LoVo (cell line): ENCODE data around the gene TRIM41.
"Not testable (repeated sequence)": the region's sequence is repeated elsewhere in the genome, so short reads cannot be mapped to it uniquely, and the experiment has no call there.

Source experiments
- DNase-seq: peaks from one replicate; pipeline ENCODE4 v3.0.0-alpha.2; 2016; ENCODE audit warnings: low spot score

The TRIM41 gene

GRCh38 chr5:181255836-181256578 lies 32.9 kb downstream of the TRIM41 start:
- DNase-seq, result no peak

DNA sequence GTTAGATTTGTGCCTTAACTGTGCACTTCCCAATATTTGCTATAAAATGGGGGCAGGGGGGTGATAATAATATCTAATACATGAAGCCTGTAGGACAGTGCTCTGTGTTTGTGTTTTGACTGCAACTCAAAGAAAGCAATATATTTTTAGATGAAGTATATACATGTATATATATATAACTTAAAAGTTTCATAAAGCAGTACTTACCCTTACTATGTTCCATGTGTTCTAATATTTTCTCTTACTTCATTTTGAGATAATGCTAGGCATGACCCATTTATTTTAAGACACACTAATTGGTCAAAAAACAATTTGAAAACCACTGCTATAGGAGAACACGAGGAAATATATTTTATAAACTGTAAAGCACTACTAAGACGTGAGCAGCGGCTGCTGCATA lies 35.5 kb downstream of the TRIM41 start:
- no peak for DNase-seq

DNA sequence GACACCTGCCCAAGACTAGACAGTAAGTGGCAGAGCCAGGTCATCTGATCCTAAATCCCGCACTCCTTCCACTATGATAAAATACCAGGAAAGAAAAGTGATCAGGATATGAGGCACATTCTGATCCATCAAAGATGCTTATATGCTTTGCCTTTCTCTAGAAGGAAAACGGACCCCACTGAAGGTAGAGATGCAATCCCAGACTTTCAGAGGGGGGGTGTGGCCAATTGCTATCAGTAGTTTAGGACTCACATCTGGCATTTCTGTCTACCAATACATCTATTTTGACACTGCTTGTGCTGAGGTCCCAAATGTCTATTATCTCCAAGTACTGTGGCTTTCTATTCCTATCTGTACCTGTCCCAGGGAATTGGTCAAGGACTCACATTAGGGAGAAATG lies 36.2 kb downstream of the TRIM41 start:
- DNase-seq, result no peak

GRCh38 chr5:181259974-181260719 lies 37.1 kb downstream of the TRIM41 start:
- DNase-seq, result no peak

- DNase-seq, result peak; percentile 93
Observed at GRCh38 chr5:181260720-181261319, 37.7 kb downstream of the TRIM41 start, which contains the start of gene TRIM52. TRIM52 (minus strand) TSS chr5:181261143; CDS start chr5:181260813, 330 bp downstream.

GRCh38 chr5:181261320-181262049 lies 38.4 kb downstream of the TRIM41 start:
- DNase-seq, result peak; percentile 66

- no peak for DNase-seq
Observed at GRCh38 chr5:181263633-181264032, 40.6 kb downstream of the TRIM41 start.

DNA sequence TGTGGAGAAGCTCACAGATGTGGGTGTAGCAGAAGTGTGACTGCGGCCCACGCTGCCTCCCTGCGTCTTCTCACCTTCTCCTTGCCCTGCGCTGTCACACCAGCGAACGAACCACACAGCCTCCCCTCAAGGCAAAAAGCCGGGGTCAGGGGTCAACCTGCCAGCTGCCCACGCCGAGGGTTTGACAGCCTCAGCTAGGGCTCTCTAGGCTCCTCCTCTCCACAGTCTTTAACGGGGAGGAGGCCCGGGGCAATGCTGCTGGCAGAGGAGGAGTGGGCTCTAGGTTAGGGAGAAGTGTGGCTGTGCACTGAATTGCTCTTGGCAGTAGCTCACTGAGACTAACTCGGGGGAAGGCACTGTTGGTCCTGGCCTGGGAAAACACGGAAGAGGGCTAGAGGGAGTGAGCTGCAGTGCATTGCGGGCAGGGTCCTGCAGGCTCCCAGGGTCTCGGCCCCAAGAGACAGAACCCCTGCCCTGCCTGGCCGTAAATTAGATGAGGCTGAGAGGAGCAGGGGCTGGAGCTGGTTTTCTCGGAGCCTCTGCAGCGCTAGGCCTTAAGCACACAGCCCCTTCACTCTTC lies 42.1 kb downstream of the TRIM41 start:
- DNase-seq, result no peak

- DNase-seq, result not testable (repeated sequence)
Observed at GRCh38 chr5:181267291-181267904, 44.3 kb downstream of the TRIM41 start.

GRCh38 chr5:181267907-181268306 lies 44.8 kb downstream of the TRIM41 start:
- DNase-seq, result not testable (repeated sequence)

DNA sequence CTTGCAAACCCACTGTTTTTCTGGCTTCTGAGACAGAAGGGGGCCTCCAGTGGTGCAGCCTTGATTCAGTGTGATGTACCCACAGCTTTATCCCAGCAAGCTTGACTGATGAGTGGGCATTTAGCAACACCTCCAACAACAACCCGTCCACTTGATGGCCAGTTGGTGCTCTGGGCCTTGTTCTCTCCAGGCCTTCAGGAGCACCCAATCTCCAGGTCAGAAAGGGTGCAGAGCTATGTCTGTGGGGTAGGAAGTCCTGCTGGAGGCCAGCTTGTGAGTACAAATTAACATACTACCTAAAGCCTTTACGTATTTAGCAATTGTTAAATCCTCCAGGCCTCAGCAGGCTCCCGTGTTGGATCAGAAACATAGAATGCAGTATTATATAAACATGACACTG lies 48.0 kb downstream of the TRIM41 start:
- no peak for DNase-seq

GRCh38 chr5:181273433-181273744 lies 50.3 kb downstream of the TRIM41 start:
- DNase-seq, result not testable (repeated sequence)

GRCh38 chr5:181280251-181280762 lies 57.2 kb downstream of the TRIM41 start:
- DNase-seq, result no peak

DNA sequence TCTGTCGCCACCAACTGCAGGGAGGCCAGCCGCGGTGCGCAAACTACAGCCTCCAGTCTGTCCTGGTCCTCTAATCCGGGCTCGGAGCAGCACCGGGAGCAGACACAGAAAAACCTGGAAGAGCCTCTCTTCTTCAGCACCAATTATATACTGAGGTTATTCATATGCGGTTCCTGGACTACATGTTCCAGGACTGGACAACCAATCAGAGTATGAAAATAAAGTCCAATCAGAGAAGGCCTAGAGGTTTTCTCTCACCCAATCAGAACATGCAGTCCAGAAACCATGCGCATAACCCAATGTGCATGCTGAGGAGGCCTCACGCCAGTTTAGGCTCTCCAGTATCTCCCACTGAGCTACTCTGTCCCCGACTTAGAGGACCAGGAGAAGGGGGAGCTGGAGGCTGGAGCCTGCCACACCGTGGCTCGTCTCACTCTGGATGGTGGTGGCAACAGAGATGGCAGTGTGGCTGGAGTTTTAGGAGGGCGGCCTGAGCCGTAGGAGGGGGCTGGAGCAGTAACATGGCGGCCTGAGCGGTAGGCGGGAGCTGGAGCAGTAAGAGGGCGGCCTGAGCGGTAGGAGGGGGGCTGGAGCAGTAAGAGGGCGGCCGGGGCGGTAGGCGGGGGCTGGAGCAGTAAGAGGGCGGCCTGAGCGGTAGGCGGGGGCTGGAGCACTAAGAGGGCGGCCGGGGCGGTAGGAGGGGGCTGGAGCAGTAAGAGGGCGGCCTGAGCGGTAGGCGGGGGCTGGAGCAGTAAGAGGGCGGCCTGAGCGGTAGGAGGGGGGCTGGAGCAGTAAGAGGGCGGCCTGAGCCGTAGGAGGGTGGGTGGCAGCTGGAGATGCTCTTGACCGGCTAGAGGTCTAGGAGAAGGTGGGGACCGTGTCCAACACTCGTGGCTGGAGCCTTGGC lies 58.2 kb downstream of the TRIM41 start:
- DNase-seq, result no peak

GRCh38 chr5:181281984-181282316 lies 58.9 kb downstream of the TRIM41 start:
- DNase-seq, result no peak

GRCh38 chr5:181282415-181282814 lies 59.3 kb downstream of the TRIM41 start:
- DNase-seq, result not testable (repeated sequence)

DNA sequence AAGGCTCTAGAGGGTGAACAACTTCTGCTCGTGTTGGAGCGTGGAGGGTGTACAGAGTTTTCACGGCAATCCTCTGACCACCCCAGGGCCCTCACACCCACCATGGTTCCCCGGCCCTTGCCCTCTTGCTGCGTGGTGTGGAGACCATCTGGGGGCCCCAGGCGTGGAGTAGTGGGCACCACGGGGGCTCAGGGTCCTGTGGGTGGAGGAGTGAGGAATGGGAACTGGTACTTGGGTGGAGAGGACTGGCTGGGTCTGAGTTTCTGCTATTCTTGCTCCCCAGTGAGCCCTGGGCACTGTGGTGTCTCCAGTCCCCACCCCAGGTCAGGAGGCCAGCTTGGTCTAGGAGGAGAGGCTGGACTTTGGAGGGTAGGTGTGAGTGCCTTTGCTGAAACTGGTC lies 59.8 kb downstream of the TRIM41 start:
- DNase-seq, result no peak

DNA sequence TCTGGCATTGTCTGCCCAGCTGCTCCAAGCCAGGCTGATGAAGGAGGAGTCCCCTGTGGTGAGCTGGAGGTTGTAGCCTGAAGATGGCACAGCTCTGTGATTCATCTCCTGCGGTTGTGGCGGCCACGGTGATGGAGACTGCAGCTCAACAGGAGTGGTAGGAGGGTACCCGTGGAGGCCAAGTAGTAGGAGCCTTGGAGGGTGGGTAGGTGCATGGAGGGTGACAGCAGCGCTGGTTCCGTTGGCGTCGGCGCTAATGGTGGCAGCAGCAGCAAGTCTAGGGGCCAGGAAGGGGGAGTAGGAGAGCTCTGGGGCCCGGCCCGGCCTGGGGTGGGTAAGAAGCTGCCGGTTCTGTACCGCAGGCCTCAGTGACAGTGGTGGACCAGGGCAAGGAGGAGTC lies 60.3 kb downstream of the TRIM41 start:
- DNase-seq, result no peak

- DNase-seq, result not testable (repeated sequence)
Observed at GRCh38 chr5:181283841-181284755, 61.0 kb downstream of the TRIM41 start.
